SJSA1 (cell line): ENCODE results near the gene BTRC. TPM values are rescaled to one million over a fixed set of nuclear protein-coding genes. Genes with fewer than 3 reads are reported as not detected.
"Not testable (repeated sequence)": the region's sequence is repeated elsewhere in the genome, so short reads cannot be mapped to it uniquely, and the experiment has no call there.

ENCODE experiments used
- DNase-seq, 2 experiments: peaks; one replicate each; pipeline ENCODE4 v3.0.0-alpha.2; 2015 to 2020; ENCODE audit warnings: low spot score in 2 of 2, low read depth in 1 of 2
- H3K27ac ChIP-seq: fragments of 250-450 bp; sonication (Bioruptor Pico); 2 replicates; pipeline ENCODE4 v1.5.1; 2020; ENCODE audit warnings: mild to moderate bottlenecking, moderate library complexity
- H3K27me3 ChIP-seq: fragments of 250-450 bp; sonication (Bioruptor Pico); replicated peaks from 2 replicates; pipeline ENCODE4 v1.5.1; 2020; ENCODE audit warnings: mild to moderate bottlenecking, moderate library complexity
- H3K36me3 ChIP-seq: fragments of 250-450 bp; sonication (Bioruptor Pico); 2 replicates; pipeline ENCODE4 v1.5.1; 2020; ENCODE audit warnings: mild to moderate bottlenecking
- H3K4me1 ChIP-seq: fragments of 250-450 bp; sonication (Bioruptor Pico); replicated peaks from 2 replicates; pipeline ENCODE4 v1.6.1; 2021; ENCODE audit warnings: mild to moderate bottlenecking
- H3K4me3 ChIP-seq: fragments of 250-450 bp; sonication (Bioruptor Pico); 2 replicates; pipeline ENCODE4 v1.5.1; 2020; ENCODE audit warnings: mild to moderate bottlenecking
- H3K9me3 ChIP-seq: fragments of 250-450 bp; sonication (Bioruptor Pico); replicated peaks from 2 replicates; pipeline ENCODE4 v1.5.1; 2020; ENCODE audit warnings: mild to moderate bottlenecking
- total RNA-seq: library from RNA; depleted of rRNA; stranded (reverse); fragments of >200 nt; shearing (Covaris generic); gene quantifications from 2 replicates; pipeline ENCODE4 v1.2.3, GENCODE V29; 2014

BTRC gene
- total RNA-seq, 1 experiment from 2014 or later = 11.7 TPM

GRCh38 chr10:101357958-101358357 lies 4.0 kb downstream of the BTRC start:
- no peak overlapping the region for H3K4me3 ChIP-seq
- H3K9me3 ChIP-seq = no peaks in the 10 kb centered on the region
- no peaks in the 10 kb centered on the region for H3K27me3 ChIP-seq
- no peak overlapping the region for H3K27ac ChIP-seq
- H3K4me1 ChIP-seq = peaks cover 36% of the 10 kb centered on the region
- peaks cover 15% of the 10 kb centered on the region for H3K36me3 ChIP-seq
- no peak for DNase-seq

- Histone ChIP-seq H3K4me1 (peaks cover 40% of the 10 kb centered on the region), H3K27ac (peak overlapping the region; percentile 58), H3K36me3 (peaks cover 15% of the 10 kb centered on the region), H3K9me3 (no peaks in the 10 kb centered on the region), H3K4me3 (no peak overlapping the region), H3K27me3 (no peaks in the 10 kb centered on the region)
- DNase-seq = peak in 1 of 2 experiments; percentile 67
Measured at GRCh38 chr10:101358706-101359300, 4.8 kb downstream of the BTRC start.

GRCh38 chr10:101360090-101360489 lies 6.1 kb downstream of the BTRC start:
- Histone ChIP-seq H3K4me1 (peaks cover 43% of the 10 kb centered on the region), H3K36me3 (peaks cover 11% of the 10 kb centered on the region)
- not testable (repeated sequence) for H3K27ac ChIP-seq, DNase-seq, H3K4me3 ChIP-seq, H3K9me3 ChIP-seq, H3K27me3 ChIP-seq

GRCh38 chr10:101360841-101361240 lies 6.9 kb downstream of the BTRC start:
- Histone ChIP-seq H3K4me1 (peaks cover 39% of the 10 kb centered on the region), H3K36me3 (peaks cover 11% of the 10 kb centered on the region)
- not testable (repeated sequence) for DNase-seq, H3K27me3 ChIP-seq, H3K27ac ChIP-seq, H3K4me3 ChIP-seq, H3K9me3 ChIP-seq

GRCh38 chr10:101363850-101364400 lies 10.0 kb downstream of the BTRC start:
- peaks cover 43% of the 10 kb centered on the region for H3K4me1 ChIP-seq
- peak in 1 of 2 experiments; percentile 27 for DNase-seq
- no peaks in the 10 kb centered on the region for H3K9me3 ChIP-seq
- H3K4me3 ChIP-seq = no peak overlapping the region
- no peaks in the 10 kb centered on the region; the same call in 1 of the 2 replicates for H3K36me3 ChIP-seq
- H3K27ac ChIP-seq = 0 out of 2 replicates have a peak overlapping the region, but pooled peaks have one; percentile 20
- H3K27me3 ChIP-seq = no peaks in the 10 kb centered on the region

- Histone ChIP-seq H3K36me3 (peaks cover under 1% of the 10 kb centered on the region), H3K4me3 (no peak overlapping the region), H3K4me1 (peaks cover 35% of the 10 kb centered on the region), H3K9me3 (no peaks in the 10 kb centered on the region), H3K27ac (no peak overlapping the region), H3K27me3 (no peaks in the 10 kb centered on the region)
- no peak for DNase-seq
Measured at GRCh38 chr10:101364721-101365120, 10.8 kb downstream of the BTRC start.

GRCh38 chr10:101367569-101368453 lies 13.8 kb downstream of the BTRC start:
- H3K27me3 ChIP-seq = no peaks in the 10 kb centered on the region
- DNase-seq = peak in 1 of 2 experiments; percentile 83
- peak overlapping the region; percentile 57 for H3K27ac ChIP-seq
- H3K4me3 ChIP-seq = no peak overlapping the region
- H3K9me3 ChIP-seq = no peaks in the 10 kb centered on the region
- H3K4me1 ChIP-seq = peaks cover 32% of the 10 kb centered on the region
- peaks cover 4% of the 10 kb centered on the region for H3K36me3 ChIP-seq

- Histone ChIP-seq H3K27ac (no peak overlapping the region), H3K4me3 (no peak overlapping the region), H3K27me3 (no peaks in the 10 kb centered on the region), H3K36me3 (peaks cover 4% of the 10 kb centered on the region; the same call in 1 of the 2 replicates), H3K9me3 (no peaks in the 10 kb centered on the region), H3K4me1 (peaks cover 17% of the 10 kb centered on the region)
- DNase-seq = no peak
Measured at GRCh38 chr10:101373063-101373462, 19.1 kb downstream of the BTRC start.

GRCh38 chr10:101373993-101374392 lies 20.0 kb downstream of the BTRC start:
- not testable (repeated sequence) for H3K27ac ChIP-seq, H3K36me3 ChIP-seq, H3K9me3 ChIP-seq, DNase-seq, H3K27me3 ChIP-seq, H3K4me3 ChIP-seq
- H3K4me1 ChIP-seq = peaks cover 12% of the 10 kb centered on the region

- Histone ChIP-seq H3K9me3 (no peaks in the 10 kb centered on the region), H3K27me3 (no peaks in the 10 kb centered on the region), H3K36me3 (peaks cover under 1% of the 10 kb centered on the region; the same call in 1 of the 2 replicates), H3K4me1 (peaks cover 12% of the 10 kb centered on the region), H3K27ac (no peak overlapping the region), H3K4me3 (no peak overlapping the region)
- no peak for DNase-seq
Measured at GRCh38 chr10:101375076-101375475, 21.1 kb downstream of the BTRC start.

- no peaks in the 10 kb centered on the region for H3K9me3 ChIP-seq
- H3K4me3 ChIP-seq = no peak overlapping the region
- H3K27me3 ChIP-seq = no peaks in the 10 kb centered on the region
- DNase-seq = no peak
- no peak overlapping the region for H3K27ac ChIP-seq
- no peaks in the 10 kb centered on the region for H3K36me3 ChIP-seq
- peaks cover 12% of the 10 kb centered on the region for H3K4me1 ChIP-seq
Measured at GRCh38 chr10:101379663-101380352, 25.8 kb downstream of the BTRC start.

- H3K36me3 ChIP-seq = no peaks in the 10 kb centered on the region
- H3K27me3 ChIP-seq = no peaks in the 10 kb centered on the region
- no peak overlapping the region for H3K27ac ChIP-seq
- peaks cover 11% of the 10 kb centered on the region for H3K4me1 ChIP-seq
- no peak for DNase-seq
- H3K4me3 ChIP-seq = no peak overlapping the region
- H3K9me3 ChIP-seq = no peaks in the 10 kb centered on the region
Measured at GRCh38 chr10:101380353-101381017, 26.5 kb downstream of the BTRC start.
